OCI-LY7 (cell line): ENCODE data around the gene PAQR4. TPM values are rescaled to one million over a fixed set of nuclear protein-coding genes. Genes with fewer than 3 reads are reported as not detected.
"Not testable (repeated sequence)": the region's sequence is repeated elsewhere in the genome, so short reads cannot be mapped to it uniquely, and the experiment has no call there.

Experiments
- BruUV-seq: library from RNA; stranded (reverse); fragments of 400-500 nt; replicated peaks from 2 replicates; lab custom pipeline; 2021; lab: Mats Ljungman, UMichigan
- CTCF ChIA-PET: fragments of 300-600 bp; sonication (Branson Sonifier 250); formaldehyde crosslinking; loops from one replicate; lab custom pipeline; 2022; ENCODE audit warnings: antibody characterized with exemption; ENCODE audit not compliant: unreplicated experiment; lab: Charles Lee
- POLR2A ChIA-PET: fragments of 300-600 bp; sonication (Branson Sonifier 250); formaldehyde crosslinking; loops from one replicate; lab custom pipeline; 2022; ENCODE audit warnings: antibody characterized with exemption; lab: Charles Lee
- DNase-seq: peaks from one replicate; pipeline ENCODE4 v3.0.0-alpha.2; 2015; ENCODE audit warnings: low spot score
- H2AFZ ChIP-seq: fragments of 200-600 bp; sonication (generic), shearing (Covaris generic); 2 replicates; pipeline ENCODE4 v1.6.1; 2014; ENCODE audit warnings: mild to moderate bottlenecking, antibody characterized with exemption, low read length, moderate library complexity
- H3K27ac ChIP-seq: fragments of 200-600 bp; sonication (generic); 2 replicates; pipeline ENCODE4 v1.5.1; 2014; ENCODE audit warnings: mixed run types, low read depth, mild to moderate bottlenecking, moderate library complexity, low read length, inconsistent platforms; ENCODE audit not compliant: poor library complexity, severe bottlenecking
- H3K36me3 ChIP-seq: fragments of 200-600 bp; sonication (generic); 2 replicates; pipeline ENCODE4 v1.6.1; 2014; ENCODE audit warnings: mild to moderate bottlenecking, antibody characterized with exemption, low read length, moderate library complexity, mixed read lengths; ENCODE audit not compliant: insufficient read depth
- H3K4me1 ChIP-seq: fragments of 200-600 bp; sonication (generic); 2 replicates; pipeline ENCODE4 v1.5.1; 2014; ENCODE audit warnings: mild to moderate bottlenecking, low read length; ENCODE audit not compliant: insufficient read depth, poor library complexity, severe bottlenecking
- H3K4me2 ChIP-seq: fragments of 200-600 bp; sonication (generic); 2 replicates; pipeline ENCODE4 v1.6.1; 2014; ENCODE audit warnings: mild to moderate bottlenecking, low read length
- H3K4me3 ChIP-seq: fragments of 200-600 bp; sonication (generic); 2 replicates; pipeline ENCODE4 v1.5.1; 2014; ENCODE audit warnings: mild to moderate bottlenecking, low read depth, low read length; ENCODE audit not compliant: poor library complexity, severe bottlenecking
- H3K79me2 ChIP-seq: fragments of 200-600 bp; sonication (generic); 2 replicates; pipeline ENCODE4 v1.6.1; 2016; ENCODE audit warnings: low read depth, mild to moderate bottlenecking, low read length, moderate library complexity, mixed read lengths; ENCODE audit not compliant: insufficient read depth
- H3K9me2 ChIP-seq: fragments of 200-600 bp; sonication (generic); 2 replicates; pipeline ENCODE4 v1.6.1; 2016; ENCODE audit warnings: mild to moderate bottlenecking, low read length, mixed read lengths; ENCODE audit not compliant: insufficient read depth
- H3K9me3 ChIP-seq: fragments of 200-600 bp; sonication (generic); 2 replicates; pipeline ENCODE4 v1.6.1; 2014; ENCODE audit warnings: mild to moderate bottlenecking, mixed run types, low read length, mixed read lengths
- H4K20me1 ChIP-seq: fragments of 200-600 bp; sonication (generic); 2 replicates; pipeline ENCODE4 v1.6.1; 2014; ENCODE audit warnings: mild to moderate bottlenecking, antibody characterized with exemption, low read length, moderate library complexity, mixed read lengths; ENCODE audit not compliant: insufficient read depth
- EZH2phosphoT487 ChIP-seq: fragments of 200-600 bp; sonication (generic); IDR thresholded peaks from 2 replicates; pipeline ENCODE4 v1.6.1; 2018; ENCODE audit warnings: low read depth, borderline replicate concordance, mild to moderate bottlenecking, mixed run types, antibody characterized with exemption, low read length, moderate library complexity, mixed read lengths
- intact Hi-C: fragments of 100-400 bp; cut with micrococcal nuclease; formaldehyde crosslinking; loops from one replicate; pipeline ENCODE4 v1.10.0; 2022; ENCODE audit not compliant: unreplicated experiment
- total RNA-seq, 2 experiments: library from RNA; depleted of rRNA in 1 of 2; stranded (reverse); fragments of >200 nt in 1 of 2; shearing (Covaris generic) in 1 of 2; gene quantifications; 2 replicates each; pipeline ENCODE4 v1.2.3, GENCODE V29; 2014 to 2022
- TF ChIP-seq, protein P1 (sequence below): fragments of 200-600 bp; sonication (generic); conservative IDR thresholded peaks from 2 replicates; pipeline ENCODE4 v1.5.1; 2014; ENCODE audit warnings: mild to moderate bottlenecking, antibody characterized with exemption, low read length, moderate library complexity, mixed read lengths

PAQR4 gene
- total RNA-seq, 2 experiments from 2014 or later, result 49.1 to 59.7 TPM

DNA sequence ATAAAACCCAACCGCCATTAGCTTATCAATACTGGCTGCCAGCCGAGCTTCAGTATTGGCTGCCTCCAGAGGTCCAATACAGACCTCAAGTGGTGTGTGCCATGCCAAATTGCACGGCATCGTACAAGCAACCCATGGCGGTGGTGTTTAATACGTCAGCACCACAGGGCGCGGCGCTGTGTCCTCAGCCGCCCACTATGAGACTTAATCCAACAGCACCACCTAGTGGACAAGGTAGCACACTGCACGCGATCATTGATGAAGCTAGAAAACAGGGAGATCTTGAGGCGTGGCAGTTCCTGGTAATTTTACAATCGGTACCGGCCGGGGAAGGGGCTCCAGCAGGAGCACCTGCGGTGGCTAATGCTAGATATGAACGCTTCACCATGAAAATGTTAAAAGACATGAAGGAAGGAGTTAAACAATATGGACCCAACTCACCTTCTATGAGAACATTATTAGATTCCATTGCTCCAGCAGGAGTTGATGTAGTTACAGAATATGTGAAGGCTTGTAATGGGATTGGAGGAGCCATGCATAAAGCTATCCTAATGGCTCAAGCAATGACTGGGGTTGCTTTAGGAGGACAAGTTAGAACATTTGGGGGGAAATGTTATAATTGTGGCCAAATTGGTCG is 42.0 kb upstream of the PAQR4 start:
- H3K4me1 ChIP-seq, result peaks cover 4% of the 10 kb centered on the region
- CTCF ChIA-PET, result interaction anchor here (0.6 kb wide), 4 partner anchors 13 to 59 kb away, joined by 3 to 5 read pairs (median 4); no protein-coding TSS in a partner anchor
- POLR2A ChIA-PET, result interaction anchor here (0.6 kb wide), 1 partner anchor 26 kb away, joined by 4 read pairs; no protein-coding TSS in a partner anchor

DNA sequence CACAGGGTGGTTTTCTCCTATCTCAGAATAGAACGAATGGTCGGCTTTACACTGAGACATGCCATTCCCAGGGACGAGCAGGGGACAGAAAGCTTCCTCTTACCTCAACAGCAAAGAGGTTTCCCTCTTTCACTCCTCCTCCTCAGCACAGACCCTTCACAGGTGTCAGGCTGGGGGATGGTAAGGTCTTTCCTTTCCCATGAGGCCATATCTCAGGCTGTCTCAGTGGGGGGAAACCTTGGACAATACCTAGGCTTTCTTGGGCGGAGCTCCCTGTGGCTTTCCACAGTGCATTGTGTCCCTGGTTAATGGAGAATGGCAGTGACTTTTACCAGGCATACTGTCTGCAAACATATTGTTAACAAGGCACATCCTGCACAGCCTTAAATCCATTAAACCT is 41.0 kb upstream of the PAQR4 start:
- H3K79me2 ChIP-seq, H3K9me3 ChIP-seq, H3K4me1 ChIP-seq, H2AFZ ChIP-seq, H3K27ac ChIP-seq, DNase-seq, H3K9me2 ChIP-seq, BruUV-seq, POLR2A ChIA-PET, H4K20me1 ChIP-seq, H3K4me3 ChIP-seq, H3K36me3 ChIP-seq, CTCF ChIA-PET, H3K4me2 ChIP-seq: not testable (repeated sequence)
- intact Hi-C loops, result loop anchor here (5.0 kb wide), 1 partner anchor 34 kb away; the partner anchor contains the start of gene KREMEN2

More for the DNA sequence above, 42.0 kb upstream of the PAQR4 start:
- no peaks in the 10 kb centered on the region for H3K79me2 ChIP-seq
- no peak overlapping the region for H3K4me3 ChIP-seq
- peak overlapping the region; percentile 36; the same call in 1 of the 2 replicates for H3K4me2 ChIP-seq
- H3K36me3 ChIP-seq, result no peaks in the 10 kb centered on the region; the same call in 1 of the 2 replicates
- intact Hi-C loops, result loop anchor here (1.0 to 5.0 kb wide), 2 partner anchors 35 to 56 kb away; partner anchors contain the start of gene KREMEN2
- no peak overlapping the region for H2AFZ ChIP-seq
- DNase-seq, result peak; percentile 86
- no peak for TF ChIP-seq EZH2phosphoT487
- TF ChIP-seq, protein P1, sequence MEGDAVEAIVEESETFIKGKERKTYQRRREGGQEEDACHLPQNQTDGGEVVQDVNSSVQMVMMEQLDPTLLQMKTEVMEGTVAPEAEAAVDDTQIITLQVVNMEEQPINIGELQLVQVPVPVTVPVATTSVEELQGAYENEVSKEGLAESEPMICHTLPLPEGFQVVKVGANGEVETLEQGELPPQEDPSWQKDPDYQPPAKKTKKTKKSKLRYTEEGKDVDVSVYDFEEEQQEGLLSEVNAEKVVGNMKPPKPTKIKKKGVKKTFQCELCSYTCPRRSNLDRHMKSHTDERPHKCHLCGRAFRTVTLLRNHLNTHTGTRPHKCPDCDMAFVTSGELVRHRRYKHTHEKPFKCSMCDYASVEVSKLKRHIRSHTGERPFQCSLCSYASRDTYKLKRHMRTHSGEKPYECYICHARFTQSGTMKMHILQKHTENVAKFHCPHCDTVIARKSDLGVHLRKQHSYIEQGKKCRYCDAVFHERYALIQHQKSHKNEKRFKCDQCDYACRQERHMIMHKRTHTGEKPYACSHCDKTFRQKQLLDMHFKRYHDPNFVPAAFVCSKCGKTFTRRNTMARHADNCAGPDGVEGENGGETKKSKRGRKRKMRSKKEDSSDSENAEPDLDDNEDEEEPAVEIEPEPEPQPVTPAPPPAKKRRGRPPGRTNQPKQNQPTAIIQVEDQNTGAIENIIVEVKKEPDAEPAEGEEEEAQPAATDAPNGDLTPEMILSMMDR, result peak; percentile 98
- no peak overlapping the region for H3K27ac ChIP-seq
- no peaks in the 10 kb centered on the region for H3K9me3 ChIP-seq
- no TSS peak for BruUV-seq
- no peaks in the 10 kb centered on the region for H3K9me2 ChIP-seq
- peaks cover 4% of the 10 kb centered on the region; the same call in 1 of the 2 replicates for H4K20me1 ChIP-seq

- Histone ChIP-seq H3K79me2 (no peaks in the 10 kb centered on the region), H3K4me1 (peaks cover 4% of the 10 kb centered on the region), H3K36me3 (no peaks in the 10 kb centered on the region; the same call in 1 of the 2 replicates), H3K4me3 (no peak overlapping the region), H3K27ac (no peak overlapping the region), H3K9me2 (no peaks in the 10 kb centered on the region), H4K20me1 (peaks cover 4% of the 10 kb centered on the region; the same call in 1 of the 2 replicates), H3K9me3 (no peaks in the 10 kb centered on the region), H2AFZ (no peak overlapping the region), H3K4me2 (no peak overlapping the region)
- no peak for DNase-seq
- intact Hi-C loops, result loop anchor here (5.0 kb wide), 1 partner anchor 34 kb away; the partner anchor contains the start of gene KREMEN2
- TF ChIP-seq EZH2phosphoT487, result no peak
- TF ChIP-seq, protein P1, result no peak
- POLR2A ChIA-PET, result no interaction called here
- CTCF ChIA-PET, result no interaction called here
- no TSS peak for BruUV-seq
Measured at GRCh38 chr16:2928796-2929195, 40.4 kb upstream of the PAQR4 start.
